ENCODE measurements around the gene RBMS1. TPM values are rescaled to one million over a fixed set of nuclear protein-coding genes. Genes with fewer than 3 reads are reported as not detected.

The RBMS1 gene
- total RNA-seq, 3 donors from 2014 or later, result 9.7 to 58.3 (median 21.6) TPM

GRCh38 chr2:160501370-160501769, 7.8 kb upstream of the RBMS1 start:
- no peaks in the 10 kb centered on the region for H3K4me1 ChIP-seq (ENCODE audit: low read depth)
- H3K4me3 ChIP-seq, result no peak overlapping the region
- TF ChIP-seq CTCF (IDR thresholded peaks at IDR 0.05), result no peak
- DNase-seq (no peak), ATAC-seq (no peak)
- intact Hi-C loops (cut with DNase I, micrococcal nuclease), result no loop called here
- no peaks in the 10 kb centered on the region for H3K36me3 ChIP-seq (ENCODE audit: low read depth)
- no peaks in the 10 kb centered on the region for H3K9me3 ChIP-seq

GRCh38 chr2:160499865-160500264, 6.3 kb upstream of the RBMS1 start:
- ATAC-seq, result no peak
- DNase-seq, result no peak
- H3K36me3 ChIP-seq (ENCODE audit: low read depth), result no peaks in the 10 kb centered on the region
- no peaks in the 10 kb centered on the region for H3K4me1 ChIP-seq (ENCODE audit: low read depth)
- intact Hi-C loops (cut with DNase I, micrococcal nuclease), result loop anchor here in 1 of 2 donors (10.0 kb wide), 1 partner anchor 155 kb away; no protein-coding TSS in a partner anchor
- H3K4me3 ChIP-seq, result no peak overlapping the region
- no peak for TF ChIP-seq CTCF (IDR thresholded peaks at IDR 0.05)
- no peaks in the 10 kb centered on the region for H3K9me3 ChIP-seq

GRCh38 chr2:160498137-160498536, 4.5 kb upstream of the RBMS1 start:
- H3K4me3 ChIP-seq, result no peak overlapping the region
- ATAC-seq (no peak), DNase-seq (no peak)
- no peaks in the 10 kb centered on the region for H3K9me3 ChIP-seq
- H3K4me1 ChIP-seq (ENCODE audit: low read depth), result peaks cover 6% of the 10 kb centered on the region
- no peaks in the 10 kb centered on the region for H3K36me3 ChIP-seq (ENCODE audit: low read depth)
- TF ChIP-seq CTCF (IDR thresholded peaks at IDR 0.05), result no peak
- intact Hi-C loops (cut with DNase I, micrococcal nuclease), result loop anchor here in 1 of 2 donors (10.0 kb wide), 1 partner anchor 157 kb away; no protein-coding TSS in a partner anchor

GRCh38 chr2:160494201-160494644, 616 bp upstream of the RBMS1 start:
- no peak for DNase-seq
- Histone ChIP-seq H3K36me3 (ENCODE audit: low read depth) (no peaks in the 10 kb centered on the region), H3K9me3 (no peaks in the 10 kb centered on the region), H3K4me1 (ENCODE audit: low read depth) (peaks cover 6% of the 10 kb centered on the region), H3K4me3 (no peak overlapping the region)
- intact Hi-C loops (cut with DNase I, micrococcal nuclease), result loop anchor here in 1 of 2 donors (10.0 kb wide), 1 partner anchor 161 kb away; no protein-coding TSS in a partner anchor
- TF ChIP-seq CTCF (IDR thresholded peaks at IDR 0.05), result no peak
- no peak for ATAC-seq

- H3K4me1 ChIP-seq (ENCODE audit: low read depth), result peaks cover 6% of the 10 kb centered on the region
- no peaks in the 10 kb centered on the region for H3K36me3 ChIP-seq (ENCODE audit: low read depth)
- intact Hi-C loops (cut with DNase I, micrococcal nuclease), result loop anchor here in 1 of 2 donors (10.0 kb wide), 1 partner anchor 162 kb away; no protein-coding TSS in a partner anchor
- no peaks in the 10 kb centered on the region for H3K9me3 ChIP-seq
- peak overlapping the region; percentile 56 for H3K4me3 ChIP-seq
- ATAC-seq, result peak; percentile 79
- TF ChIP-seq CTCF (IDR thresholded peaks at IDR 0.05), result no peak
- peak; percentile 55 to 70 (median 68) for DNase-seq
Measured at GRCh38 chr2:160492401-160493226, 993 bp downstream of the RBMS1 start.

All from mucosa of descending colon (tissue), 3 donors.